NCI-H187 treated with DMSO at 0.1 percent for 48 hours (cell line): ENCODE data around the gene SCN7A.
"Not testable (repeated sequence)": the region's sequence is repeated elsewhere in the genome, so short reads cannot be mapped to it uniquely, and the experiment has no call there.

Experiments
- DNase-seq: peaks from one replicate; lab custom pipeline; 2025; lab: John Stamatoyannopoulos, UW

SCN7A gene

DNA sequence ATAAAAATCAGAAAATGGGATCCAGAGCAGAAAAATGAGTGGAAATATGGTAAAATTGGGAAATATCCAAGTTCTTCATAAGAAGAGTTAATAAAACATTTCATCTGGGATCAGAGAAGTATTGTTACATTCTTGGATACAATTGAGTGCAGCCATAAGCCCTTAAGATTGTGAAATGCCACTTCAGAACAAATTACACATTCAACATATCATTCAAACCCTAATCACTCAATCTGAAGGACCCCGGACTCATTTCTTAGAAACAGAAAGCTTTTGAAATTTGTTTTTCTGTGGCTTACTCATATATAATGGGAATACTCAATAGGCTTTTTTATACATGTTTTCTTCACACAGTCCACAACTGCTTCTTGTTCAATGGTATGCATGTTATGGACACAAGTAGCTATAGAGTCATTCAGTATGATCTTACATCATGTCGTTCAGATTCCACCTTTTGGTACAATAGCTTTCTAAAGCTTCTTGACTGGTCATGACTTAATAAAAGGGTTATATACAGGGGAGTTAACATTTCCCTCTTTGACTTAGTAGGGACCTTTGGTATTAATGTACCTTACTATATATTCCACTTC is 39.9 kb downstream of the SCN7A start:
- no peak for DNase-seq

DNA sequence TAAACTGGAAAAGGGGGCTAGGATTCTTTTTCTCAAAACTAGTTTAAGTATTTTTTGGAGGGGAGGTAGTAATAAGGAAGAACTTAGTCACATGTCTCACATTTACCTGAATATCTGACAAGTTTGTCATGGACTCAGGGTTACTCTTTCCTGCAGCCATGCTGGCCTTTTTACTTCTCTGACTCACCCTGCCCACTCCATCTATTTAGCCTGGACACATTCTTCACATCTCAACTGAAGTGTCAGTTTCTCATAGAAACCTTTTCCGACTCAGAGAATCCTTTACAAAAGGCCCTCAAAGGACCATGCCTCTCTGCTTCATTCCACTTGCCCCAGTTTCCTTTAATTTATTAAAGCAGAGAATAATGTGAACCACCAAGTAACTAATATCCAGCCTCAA is 42.6 kb downstream of the SCN7A start:
- DNase-seq: no peak

- no peak for DNase-seq
These were observed 44.6 kb downstream of the SCN7A start for GRCh38 chr2:166449439-166449838.

GRCh38 chr2:166448106-166448505 is 45.9 kb downstream of the SCN7A start:
- no peak for DNase-seq

DNA sequence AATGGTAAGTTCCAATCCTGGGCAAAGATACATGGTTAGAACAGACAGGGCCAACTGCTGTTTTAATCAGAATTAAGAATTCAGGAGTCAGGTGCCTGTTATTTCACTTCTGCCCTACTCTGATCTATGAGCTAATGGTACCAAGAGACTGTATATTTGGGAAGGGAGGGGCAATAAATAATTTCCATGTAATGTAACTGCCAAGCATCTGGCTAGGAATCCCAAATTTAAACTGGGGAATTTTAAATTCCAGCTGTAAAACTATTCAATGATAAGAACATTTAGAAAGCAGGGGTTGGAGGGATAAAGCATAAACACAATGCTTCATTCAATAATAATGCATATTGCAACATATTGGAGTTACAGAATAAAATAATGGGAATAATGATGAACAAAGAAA is 49.7 kb downstream of the SCN7A start:
- DNase-seq: no peak

GRCh38 chr2:166440313-166440712 is 53.7 kb downstream of the SCN7A start:
- DNase-seq: no peak

GRCh38 chr2:166439078-166439477 is 55.0 kb downstream of the SCN7A start:
- no peak for DNase-seq

DNA sequence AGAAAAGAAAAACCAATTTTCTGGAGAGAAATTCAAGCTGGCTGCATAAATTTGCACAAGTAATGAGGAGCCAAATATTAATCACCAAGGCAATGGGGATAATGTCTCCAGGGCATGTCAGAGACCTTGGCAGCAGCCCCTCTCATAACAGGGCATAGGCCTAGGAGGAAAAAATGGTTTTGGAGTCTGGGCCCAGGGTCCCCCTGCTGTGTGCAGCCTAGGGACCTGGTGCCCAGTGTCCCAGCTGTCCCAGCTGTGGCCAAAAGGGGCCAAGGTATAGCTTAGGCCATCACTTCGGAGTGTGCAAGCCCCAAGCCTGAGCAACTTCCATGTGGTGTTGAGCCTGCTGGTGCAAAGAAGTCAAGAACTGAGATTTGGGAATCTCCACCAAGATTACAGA is 57.1 kb downstream of the SCN7A start:
- DNase-seq: no peak

GRCh38 chr2:166436189-166436588 is 57.9 kb downstream of the SCN7A start:
- DNase-seq: no peak

DNA sequence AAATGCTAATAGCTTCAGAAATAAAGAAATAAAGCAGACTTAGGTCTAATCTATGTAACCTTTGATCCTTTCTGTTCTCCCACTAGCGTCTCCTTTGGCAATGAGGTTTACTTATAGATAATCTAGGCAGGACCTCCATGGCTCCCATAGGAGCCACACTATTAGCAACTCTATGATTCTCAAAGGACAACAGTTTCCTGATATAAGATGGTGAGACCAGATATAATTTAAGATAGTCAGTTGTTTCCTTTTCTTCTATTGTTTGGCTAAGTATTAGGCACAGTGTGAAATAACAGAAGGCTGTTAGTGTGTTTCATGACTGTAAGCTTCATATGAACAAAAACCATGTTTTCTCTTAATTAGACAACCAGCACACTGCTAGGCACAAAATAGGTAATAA is 59.6 kb downstream of the SCN7A start:
- no peak for DNase-seq

DNA sequence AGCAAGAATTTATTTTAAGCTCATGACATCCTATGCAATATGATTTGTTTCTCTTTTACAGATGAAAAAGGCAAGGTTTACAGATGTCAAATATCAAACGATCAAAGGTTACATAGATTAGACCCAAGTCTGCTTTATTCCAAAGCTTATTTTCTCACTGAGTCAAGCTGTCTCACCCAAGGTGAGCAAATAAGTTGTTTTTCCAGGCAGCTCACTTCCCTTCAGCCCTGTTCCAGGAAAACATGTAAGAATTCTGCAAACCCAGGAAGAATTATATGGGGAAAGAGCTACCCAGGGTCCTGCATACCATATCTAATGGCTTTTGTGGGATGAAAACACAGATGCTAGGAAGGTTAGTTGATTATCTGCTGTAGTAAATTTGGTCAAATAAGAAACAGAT is 60.6 kb downstream of the SCN7A start:
- no peak for DNase-seq

- no peak for DNase-seq
These were observed 61.7 kb downstream of the SCN7A start for GRCh38 chr2:166432331-166432730.

- DNase-seq: no peak
These were observed 69.2 kb downstream of the SCN7A start for GRCh38 chr2:166424841-166425240.

DNA sequence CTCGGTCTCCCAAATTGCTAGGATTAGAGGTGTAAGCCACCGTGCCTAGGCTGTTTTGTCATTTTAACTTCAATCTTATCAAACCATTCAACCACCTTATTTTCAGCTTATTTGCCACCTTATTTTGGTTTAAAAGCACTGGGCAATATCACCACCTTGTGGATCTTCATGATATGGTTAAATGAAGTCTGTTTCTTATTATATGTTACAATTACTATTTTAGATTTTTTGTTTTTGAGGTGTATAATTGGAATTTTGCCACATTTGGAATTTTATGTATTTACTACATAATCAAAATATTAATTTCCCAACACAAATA is 74.5 kb downstream of the SCN7A start:
- DNase-seq: no peak

DNA sequence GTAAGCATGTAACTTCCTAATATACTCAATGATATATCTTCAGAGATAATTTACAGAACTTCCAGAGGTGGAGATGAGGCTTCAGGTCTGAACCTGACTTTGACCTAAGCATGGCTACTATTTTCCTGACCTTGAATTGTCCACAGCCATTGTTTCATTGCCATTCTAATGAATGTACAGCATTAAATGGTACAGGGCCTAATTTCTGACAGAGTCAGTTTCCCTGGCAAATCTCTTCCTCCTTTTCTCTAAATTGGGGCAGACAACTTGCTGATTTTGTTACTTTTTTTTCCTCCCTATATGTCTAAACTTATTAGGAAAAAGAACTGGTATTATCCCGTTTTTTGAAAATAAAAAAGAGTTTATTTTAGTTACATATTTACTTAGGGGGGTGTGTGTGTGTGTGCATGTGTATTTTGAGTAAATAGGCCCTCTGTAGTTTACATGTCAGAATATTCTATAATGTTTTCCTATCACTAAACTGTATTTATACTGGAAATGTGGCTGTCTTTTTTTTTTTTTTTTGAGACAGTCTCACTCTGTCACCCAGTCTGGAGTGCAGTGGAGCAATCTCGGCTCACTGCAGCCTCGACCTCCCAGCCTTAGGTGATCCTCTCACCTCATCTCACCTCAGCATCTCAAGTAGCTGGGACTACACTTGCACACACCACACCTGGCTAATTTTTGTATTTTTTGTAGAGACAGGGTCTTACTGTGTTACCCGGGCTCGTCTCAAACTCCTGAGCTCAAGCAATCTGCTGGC is 75.0 kb downstream of the SCN7A start:
- DNase-seq: no peak

- DNase-seq: no peak
These were observed 76.4 kb downstream of the SCN7A start for GRCh38 chr2:166417669-166418068.

DNA sequence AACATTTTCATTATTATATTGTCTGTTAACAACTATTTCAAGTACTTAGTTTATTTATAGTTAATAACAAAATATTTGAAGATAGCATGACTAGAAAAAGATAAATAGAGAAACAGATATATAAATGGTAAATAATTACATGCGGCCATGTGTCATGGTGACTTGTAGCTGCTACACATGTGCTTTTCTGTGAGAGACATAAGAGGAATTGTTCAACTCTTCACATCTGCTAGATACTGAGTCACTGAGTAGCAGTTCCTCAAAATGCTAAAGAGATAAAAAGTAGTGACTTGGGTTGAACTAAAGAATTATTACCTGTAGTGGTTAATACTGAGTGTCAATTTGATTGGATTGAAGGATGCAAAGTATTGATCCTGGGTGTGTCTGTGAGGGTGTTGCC is 80.8 kb downstream of the SCN7A start:
- DNase-seq: no peak

DNA sequence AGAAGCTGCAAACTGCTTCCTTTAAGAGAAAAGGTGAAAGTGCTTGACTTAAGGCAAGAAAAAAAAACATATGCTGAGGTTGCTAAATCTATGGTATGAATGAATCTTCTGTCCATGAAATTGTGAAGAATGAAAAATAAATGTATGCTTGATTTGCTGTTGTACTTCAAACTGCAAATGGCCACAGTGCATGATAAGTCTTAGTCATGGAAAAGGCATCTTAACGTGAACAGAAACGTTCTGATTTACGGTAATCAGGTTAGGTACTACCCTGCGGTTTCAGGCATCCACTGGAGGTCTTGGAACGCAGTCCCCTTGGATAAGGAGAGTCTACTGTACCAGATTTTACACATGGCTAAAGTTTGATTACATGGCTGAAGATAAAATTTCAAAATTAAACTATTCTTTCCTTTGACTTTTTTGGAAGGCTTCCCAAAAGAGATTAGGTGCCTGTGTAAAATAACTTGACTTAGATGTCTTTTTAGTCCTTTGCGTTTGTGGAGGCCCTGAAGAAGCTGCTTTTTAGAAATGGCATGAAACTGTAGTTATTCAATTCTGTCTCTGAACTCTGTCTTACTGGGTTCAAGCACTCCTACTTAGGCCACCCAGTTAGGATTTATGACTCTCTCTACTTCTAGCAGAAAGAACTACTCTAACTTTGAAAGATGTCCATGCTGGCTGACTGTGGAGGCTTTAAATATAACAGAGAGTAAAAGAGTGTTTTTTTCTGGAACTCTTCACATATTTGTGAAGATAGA is 82.4 kb downstream of the SCN7A start:
- no peak for DNase-seq

DNA sequence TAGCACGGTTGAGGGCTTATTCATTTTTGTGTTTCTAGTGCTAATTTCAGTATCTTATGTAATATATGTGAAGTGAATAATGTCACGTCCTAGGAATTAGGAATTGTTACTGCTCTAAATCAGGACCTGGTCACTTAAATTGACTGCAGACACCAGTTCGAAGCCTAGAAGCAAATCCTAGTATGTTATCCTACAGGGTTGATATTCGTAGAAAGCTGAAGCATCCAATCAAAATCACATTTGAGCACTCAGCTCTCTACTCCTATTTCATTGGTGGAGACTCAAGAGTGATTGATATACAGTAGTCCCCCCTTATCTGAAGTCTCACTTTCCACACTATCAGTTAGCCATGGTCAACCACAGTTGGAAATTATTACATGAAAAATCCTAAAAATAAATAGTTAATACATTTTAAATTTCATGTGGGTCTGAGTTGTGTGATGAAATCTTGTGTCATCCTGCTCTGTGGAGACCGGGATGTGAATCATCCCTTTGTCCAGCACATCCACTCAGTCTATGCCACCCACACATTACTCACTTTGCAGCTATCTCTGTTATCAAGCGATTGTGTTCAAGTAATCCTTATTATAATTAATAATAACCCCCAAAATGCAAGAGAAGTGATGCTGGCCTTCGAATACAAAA is 83.1 kb downstream of the SCN7A start:
- DNase-seq: no peak

DNA sequence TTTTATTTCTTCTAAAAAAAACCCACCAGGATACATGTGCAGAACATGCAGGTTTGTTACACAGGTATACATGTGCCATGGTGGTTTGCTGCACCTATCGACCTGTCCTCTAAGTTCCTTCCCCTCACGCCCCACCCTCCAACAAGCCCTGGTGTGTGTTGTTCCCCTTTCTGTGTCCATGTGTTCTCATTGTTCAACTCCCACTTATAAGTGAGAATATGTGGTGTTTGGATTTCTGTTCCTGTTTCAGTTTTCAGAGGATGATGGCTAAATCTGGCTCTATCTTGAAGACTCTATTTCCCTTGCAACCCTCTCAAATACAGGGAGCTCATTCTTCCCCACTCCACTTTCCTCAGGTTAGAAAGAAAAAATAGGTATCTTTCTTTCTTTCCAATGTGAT is 86.3 kb downstream of the SCN7A start:
- not testable (repeated sequence) for DNase-seq

- no peak for DNase-seq
These were observed 87.7 kb downstream of the SCN7A start for GRCh38 chr2:166406374-166406773.

- DNase-seq: no peak
These were observed 88.5 kb downstream of the SCN7A start for GRCh38 chr2:166405569-166405926.
